GM12892 (cell line): ENCODE data around the gene COL15A1.

Experiments
- POLR2A ChIP-seq: IDR thresholded peaks from 2 replicates; pipeline ENCODE4 v1.6.1; 2011; ENCODE audit warnings: low read depth, low read length, control low read depth
- POLR2AphosphoS5 ChIP-seq: IDR thresholded peaks from 2 replicates; pipeline ENCODE4 v1.6.1; 2011; ENCODE audit warnings: low read depth, low read length, control low read depth

DNA sequence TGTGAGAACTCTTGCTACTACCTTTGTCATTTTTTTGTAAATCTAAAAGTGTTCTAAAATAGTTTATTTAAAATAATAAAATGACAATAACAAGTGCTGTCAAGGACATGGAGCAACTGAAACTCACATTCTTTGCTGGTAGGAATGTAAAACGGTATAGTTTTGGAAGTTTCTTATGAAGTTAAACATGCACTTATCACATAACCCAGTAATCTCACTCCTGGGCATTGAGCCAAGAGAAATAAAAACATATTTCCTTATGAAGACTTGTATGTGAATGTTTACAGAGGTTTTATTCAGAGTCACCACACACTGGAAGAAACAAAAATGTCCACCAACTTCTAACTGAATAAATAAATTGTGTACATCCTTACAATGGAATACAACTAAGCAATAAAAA lies 46.0 kb upstream of the COL15A1 start:
- no peak for TF ChIP-seq POLR2AphosphoS5
- no peak for TF ChIP-seq POLR2A
